ENCODE results near the gene DNTT. TPM values are rescaled to one million over a fixed set of nuclear protein-coding genes. Genes with fewer than 3 reads are reported as not detected.

DNTT gene
- polyA plus RNA-seq, 2 of the 4 experiments (the other 2 are of a cell fraction), result not detected

GRCh38 chr10:96327462-96327861 is 23.2 kb downstream of the DNTT start:
- DNase-seq (ENCODE audit: low read depth in 1 of 2, low spot score in 1 of 2), result no peak
- H3K9me3 ChIP-seq, result no peaks in the 10 kb centered on the region
- no peak overlapping the region for H3K4me2 ChIP-seq
- CTCF ChIA-PET, result no interaction called here
- WGBS (ENCODE audit: missing lambda C conversion rate), result 45% methylated on average over 7 of the region's 7 CpGs
- H3K27ac ChIP-seq, result no peak overlapping the region
- no peaks in the 10 kb centered on the region for H3K4me1 ChIP-seq
- no peak for FAIRE-seq
- POLR2A ChIA-PET, result no interaction called here
- H3K4me3 ChIP-seq, result no peak overlapping the region
- no peak for TF ChIP-seq CBX8 (IDR thresholded peaks at IDR 0.05)
- TF ChIP-seq MAZ (IDR thresholded peaks at IDR 0.05; ENCODE audit: borderline replicate concordance, low read depth, low read length), result no peak
- no peak for TF ChIP-seq POLR2A (IDR thresholded peaks at IDR 0.05; ENCODE audit: low read length)
- no peak for TF ChIP-seq HOXB13 (CRISPR knock-in tag; IDR thresholded peaks at IDR 0.05; ENCODE audit: low read depth)
- TF ChIP-seq JUNB (IDR thresholded peaks at IDR 0.05), result no peak
- TF ChIP-seq FOSL2 (IDR thresholded peaks at IDR 0.05), result no peak
- TF ChIP-seq FOSL2 (CRISPR knock-in tag; IDR thresholded peaks at IDR 0.05), result no peak
- TF ChIP-seq, protein P1, sequence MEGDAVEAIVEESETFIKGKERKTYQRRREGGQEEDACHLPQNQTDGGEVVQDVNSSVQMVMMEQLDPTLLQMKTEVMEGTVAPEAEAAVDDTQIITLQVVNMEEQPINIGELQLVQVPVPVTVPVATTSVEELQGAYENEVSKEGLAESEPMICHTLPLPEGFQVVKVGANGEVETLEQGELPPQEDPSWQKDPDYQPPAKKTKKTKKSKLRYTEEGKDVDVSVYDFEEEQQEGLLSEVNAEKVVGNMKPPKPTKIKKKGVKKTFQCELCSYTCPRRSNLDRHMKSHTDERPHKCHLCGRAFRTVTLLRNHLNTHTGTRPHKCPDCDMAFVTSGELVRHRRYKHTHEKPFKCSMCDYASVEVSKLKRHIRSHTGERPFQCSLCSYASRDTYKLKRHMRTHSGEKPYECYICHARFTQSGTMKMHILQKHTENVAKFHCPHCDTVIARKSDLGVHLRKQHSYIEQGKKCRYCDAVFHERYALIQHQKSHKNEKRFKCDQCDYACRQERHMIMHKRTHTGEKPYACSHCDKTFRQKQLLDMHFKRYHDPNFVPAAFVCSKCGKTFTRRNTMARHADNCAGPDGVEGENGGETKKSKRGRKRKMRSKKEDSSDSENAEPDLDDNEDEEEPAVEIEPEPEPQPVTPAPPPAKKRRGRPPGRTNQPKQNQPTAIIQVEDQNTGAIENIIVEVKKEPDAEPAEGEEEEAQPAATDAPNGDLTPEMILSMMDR (IDR thresholded peaks at IDR 0.05), result no peak
- TF ChIP-seq SMC3 (IDR thresholded peaks at IDR 0.05), result no peak
- no peak for TF ChIP-seq EP300 (IDR thresholded peaks at IDR 0.05)
- no peak for TF ChIP-seq BCL3 (IDR thresholded peaks at IDR 0.05)
- TF ChIP-seq POLR2AphosphoS2 (conservative IDR thresholded peaks at IDR 0.05; ENCODE audit: low read length), result no peak
- TF ChIP-seq EHMT2 (IDR thresholded peaks at IDR 0.05; ENCODE audit: low read depth), result no peak
- no peak for TF ChIP-seq RAD21 (conservative IDR thresholded peaks at IDR 0.05 in 1 of 2, IDR thresholded peaks at IDR 0.05 in 1 of 2)
- TF ChIP-seq KDM1A (IDR thresholded peaks at IDR 0.05; ENCODE audit: low read depth), result no peak
- TF ChIP-seq ZFP36 (IDR thresholded peaks at IDR 0.05; ENCODE audit: borderline replicate concordance, partially characterized antibody), result no peak
- no peak for TF ChIP-seq SREBF2 (IDR thresholded peaks at IDR 0.05)
- TF ChIP-seq PBX3 (IDR thresholded peaks at IDR 0.05), result no peak
- no peak for TF ChIP-seq ESRRA (IDR thresholded peaks at IDR 0.05; ENCODE audit: borderline replicate concordance, low read length)
- ATAC-seq, result no peak

DNA sequence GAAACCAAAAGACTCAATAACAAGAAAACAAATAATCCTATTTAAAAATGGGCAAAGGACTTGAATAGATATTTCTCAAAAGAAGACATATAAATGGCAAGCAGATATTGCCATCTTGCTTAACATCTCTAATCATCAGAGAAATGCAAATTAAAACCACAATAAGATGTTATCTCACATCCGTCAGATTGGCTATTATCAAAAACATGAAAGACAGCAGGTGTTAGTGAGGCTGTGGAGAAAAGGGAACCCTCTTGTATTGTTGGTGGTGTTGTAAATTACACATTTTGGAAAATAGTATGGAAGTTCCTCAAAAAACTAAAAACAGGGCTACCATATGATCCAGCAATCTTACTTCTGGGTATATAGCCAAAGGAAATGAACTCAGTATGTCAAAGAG is 28.9 kb downstream of the DNTT start:
- H3K4me1 ChIP-seq, result no peaks in the 10 kb centered on the region
- no peak overlapping the region for H3K27ac ChIP-seq
- 74% methylated on average over 1 of the region's 1 CpG for WGBS (ENCODE audit: missing lambda C conversion rate)
- ChIA-PET POLR2A (no interaction called here), CTCF (interaction anchor here (0.6 to 1.9 kb wide), 6 partner anchors 7 to 181 kb away, joined by 3 to 18 read pairs (median 4); partner anchors contain the start of gene TLL2)
- DNase-seq (ENCODE audit: low read depth in 1 of 2, low spot score in 1 of 2), result no peak
- no peak for ATAC-seq
- H3K9me3 ChIP-seq, result no peaks in the 10 kb centered on the region
- no peak for FAIRE-seq
- H3K4me2 ChIP-seq, result no peak overlapping the region
- no peak overlapping the region for H3K4me3 ChIP-seq
- TF ChIP-seq FOXS1 (CRISPR knock-in tag; IDR thresholded peaks at IDR 0.05) (no peak), HOXA7 (CRISPR knock-in tag; IDR thresholded peaks at IDR 0.05) (no peak), ZNF302 (CRISPR knock-in tag; IDR thresholded peaks at IDR 0.05) (no peak), NFE2L2 (conservative IDR thresholded peaks at IDR 0.05; ENCODE audit: low read length) (no peak), EHMT2 (IDR thresholded peaks at IDR 0.05; ENCODE audit: low read depth) (no peak), ZC3H11A (IDR thresholded peaks at IDR 0.05) (no peak), FOSB (CRISPR knock-in tag; IDR thresholded peaks at IDR 0.05) (no peak)

Data from A549 (cell line).